ENCODE measurements around the gene INPP5A. TPM values are rescaled to one million over a fixed set of nuclear protein-coding genes. Genes with fewer than 3 reads are reported as not detected.
"Not testable (repeated sequence)": the region's sequence is repeated elsewhere in the genome, so short reads cannot be mapped to it uniquely, and the experiment has no call there.

Gene INPP5A
- total RNA-seq, 1 experiment from 2014 or later = 22.6 TPM

DNA sequence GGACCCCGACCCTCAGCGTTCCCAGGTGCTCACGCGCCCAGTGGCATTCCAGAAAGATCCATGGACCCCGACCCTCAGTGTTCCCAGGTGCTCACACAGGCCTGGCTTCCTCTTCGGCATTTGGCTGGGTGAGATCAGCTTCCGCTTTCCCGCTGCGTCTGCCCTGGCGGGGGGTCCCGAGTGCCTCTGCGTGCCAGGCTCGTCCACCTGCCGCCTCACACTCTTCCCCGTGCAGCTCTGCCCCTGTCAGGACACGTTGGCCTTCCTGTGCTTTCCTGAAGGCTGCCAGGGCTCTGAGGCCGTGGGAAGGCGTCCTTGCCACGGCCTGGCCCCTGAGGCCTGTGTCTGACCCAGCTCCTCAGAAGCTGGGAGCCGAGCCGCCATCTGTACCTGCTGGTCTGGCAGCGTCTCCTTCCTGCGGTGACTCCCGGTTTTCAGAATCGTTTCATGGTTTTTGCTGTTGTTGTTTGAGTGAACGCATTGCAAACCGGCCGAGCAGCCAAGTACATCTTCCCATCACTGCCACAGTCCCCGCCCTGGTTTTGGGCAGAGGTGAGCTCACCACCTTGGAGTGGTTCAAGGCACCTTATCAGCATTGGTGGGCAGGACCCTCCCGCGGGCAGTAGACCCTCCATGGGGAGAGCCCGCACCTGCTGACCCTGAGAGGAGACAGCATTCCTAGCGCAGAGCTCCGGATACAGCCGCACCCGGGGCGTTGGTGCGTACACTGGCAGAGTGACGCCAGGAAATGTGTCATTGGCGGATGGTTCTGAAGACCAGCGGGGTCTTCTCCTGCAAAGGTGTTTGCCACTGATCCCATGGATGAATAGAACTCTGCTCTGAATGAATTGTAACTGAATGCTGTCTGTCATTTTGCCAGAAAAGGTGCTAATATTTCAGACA is 231.0 kb downstream of the INPP5A start:
- TF ChIP-seq EZH2phosphoT487 (IDR thresholded peaks at IDR 0.05; ENCODE audit: borderline replicate concordance, low read length) = no peak
- TF ChIP-seq, protein P1, sequence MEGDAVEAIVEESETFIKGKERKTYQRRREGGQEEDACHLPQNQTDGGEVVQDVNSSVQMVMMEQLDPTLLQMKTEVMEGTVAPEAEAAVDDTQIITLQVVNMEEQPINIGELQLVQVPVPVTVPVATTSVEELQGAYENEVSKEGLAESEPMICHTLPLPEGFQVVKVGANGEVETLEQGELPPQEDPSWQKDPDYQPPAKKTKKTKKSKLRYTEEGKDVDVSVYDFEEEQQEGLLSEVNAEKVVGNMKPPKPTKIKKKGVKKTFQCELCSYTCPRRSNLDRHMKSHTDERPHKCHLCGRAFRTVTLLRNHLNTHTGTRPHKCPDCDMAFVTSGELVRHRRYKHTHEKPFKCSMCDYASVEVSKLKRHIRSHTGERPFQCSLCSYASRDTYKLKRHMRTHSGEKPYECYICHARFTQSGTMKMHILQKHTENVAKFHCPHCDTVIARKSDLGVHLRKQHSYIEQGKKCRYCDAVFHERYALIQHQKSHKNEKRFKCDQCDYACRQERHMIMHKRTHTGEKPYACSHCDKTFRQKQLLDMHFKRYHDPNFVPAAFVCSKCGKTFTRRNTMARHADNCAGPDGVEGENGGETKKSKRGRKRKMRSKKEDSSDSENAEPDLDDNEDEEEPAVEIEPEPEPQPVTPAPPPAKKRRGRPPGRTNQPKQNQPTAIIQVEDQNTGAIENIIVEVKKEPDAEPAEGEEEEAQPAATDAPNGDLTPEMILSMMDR (conservative IDR thresholded peaks at IDR 0.05; ENCODE audit: low read depth, low read length) = no peak
- no peak for TF ChIP-seq EZH2 (IDR thresholded peaks at IDR 0.05; ENCODE audit: low read length, unreplicated experiment)
- Histone ChIP-seq H3K79me2 (ENCODE audit: low read length) (no peaks in the 10 kb centered on the region), H3K4me2 (ENCODE audit: low read length) (no peak overlapping the region), H3F3A (ENCODE audit: low read length, unreplicated experiment) (no peaks in the 10 kb centered on the region), H2AFZ (ENCODE audit: low read length) (no peak overlapping the region), H4K20me1 (ENCODE audit: low read length) (no peaks in the 10 kb centered on the region), H3K9me3 (ENCODE audit: low read length) (no peaks in the 10 kb centered on the region), H3K4me3 (ENCODE audit: low read length) (no peak overlapping the region), H3K4me1 (ENCODE audit: insufficient read depth, low read length) (no peaks in the 10 kb centered on the region; the same call in 1 of the 2 replicates), H3K36me3 (ENCODE audit: low read depth, low read length) (no peaks in the 10 kb centered on the region), H3K9me2 (replicated peaks; ENCODE audit: low read length) (no peaks in the 10 kb centered on the region), H3K9ac (ENCODE audit: low read length) (no peak overlapping the region), H3K27me3 (ENCODE audit: low read length) (no peaks in the 10 kb centered on the region), H3K27ac (ENCODE audit: low read length) (no peak overlapping the region)
- intact Hi-C loops (cut with micrococcal nuclease) = no loop called here
- POLR2A ChIA-PET (ENCODE audit: unreplicated experiment) = no interaction called here
- BruUV-seq (replicated peaks) = no TSS peak
- CTCF ChIA-PET = no interaction called here
- DNase-seq (no peak), ATAC-seq (no peak)

DNA sequence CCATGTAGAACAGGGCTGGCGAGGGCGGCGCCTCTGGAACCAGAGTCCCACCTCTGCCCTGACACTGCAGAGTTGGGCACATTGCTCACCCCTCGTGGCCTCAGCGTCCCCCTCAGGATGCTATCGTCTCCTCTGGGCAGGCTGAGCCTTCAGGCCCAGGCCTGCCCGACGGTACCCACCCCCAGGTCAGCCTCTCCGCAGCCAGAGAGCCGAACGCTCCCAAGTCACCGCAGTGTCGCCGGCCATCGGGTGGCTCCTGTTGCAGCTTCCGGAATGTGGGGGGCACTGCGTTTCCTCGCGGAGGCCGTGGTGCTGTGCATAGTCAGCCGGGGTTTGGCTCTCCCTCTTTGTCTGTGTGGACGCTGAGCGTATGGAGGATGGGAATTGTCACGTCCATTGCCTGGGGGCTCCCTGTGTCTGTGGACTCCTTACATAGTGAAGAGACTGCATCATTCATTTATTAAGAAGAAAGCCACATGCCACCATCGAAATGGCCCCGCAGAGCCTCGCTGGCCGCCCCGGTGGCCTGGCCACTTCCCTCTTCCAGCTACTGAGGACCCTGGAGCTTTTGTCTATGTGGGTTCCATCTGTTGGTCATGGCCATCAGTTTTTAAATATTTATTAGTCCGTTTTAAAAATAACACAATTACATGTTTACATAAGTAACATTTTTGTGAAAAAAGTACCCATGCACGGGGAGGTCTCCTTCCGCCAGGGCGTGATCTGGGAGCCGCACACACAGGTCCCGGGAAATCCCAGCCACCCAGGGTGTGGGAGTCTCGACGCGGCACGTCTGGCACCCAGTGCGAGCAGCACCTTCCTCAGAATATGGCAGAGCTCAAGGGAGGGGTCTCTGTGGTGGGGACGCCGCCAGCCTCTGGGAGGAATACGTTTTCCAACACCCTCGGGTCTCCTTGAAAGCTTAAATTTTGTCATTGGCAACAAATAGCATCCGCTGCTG is 232.8 kb downstream of the INPP5A start:
- POLR2A ChIA-PET (ENCODE audit: unreplicated experiment) = interaction anchor here (0.6 kb wide), 1 partner anchor 71 kb away, joined by 3 read pairs; no protein-coding TSS in a partner anchor
- intact Hi-C loops (cut with micrococcal nuclease) = no loop called here
- no peak for DNase-seq
- H3K9ac ChIP-seq (ENCODE audit: low read length) = no peak overlapping the region
- H3K4me1 ChIP-seq (ENCODE audit: insufficient read depth, low read length) = no peaks in the 10 kb centered on the region
- BruUV-seq (replicated peaks) = no TSS peak
- H3F3A ChIP-seq (ENCODE audit: low read length, unreplicated experiment) = no peaks in the 10 kb centered on the region
- no peak for TF ChIP-seq EZH2phosphoT487 (IDR thresholded peaks at IDR 0.05; ENCODE audit: borderline replicate concordance, low read length)
- TF ChIP-seq, protein P1 (conservative IDR thresholded peaks at IDR 0.05; ENCODE audit: low read depth, low read length) = no peak
- TF ChIP-seq EZH2 (IDR thresholded peaks at IDR 0.05; ENCODE audit: low read length, unreplicated experiment) = no peak
- H3K4me2 ChIP-seq (ENCODE audit: low read length) = no peak overlapping the region
- H3K9me2 ChIP-seq (replicated peaks; ENCODE audit: low read length) = no peaks in the 10 kb centered on the region
- H3K4me3 ChIP-seq (ENCODE audit: low read length) = no peak overlapping the region
- no peaks in the 10 kb centered on the region for H3K27me3 ChIP-seq (ENCODE audit: low read length)
- no peaks in the 10 kb centered on the region for H3K36me3 ChIP-seq (ENCODE audit: low read depth, low read length)
- H2AFZ ChIP-seq (ENCODE audit: low read length) = no peak overlapping the region
- no peaks in the 10 kb centered on the region for H3K79me2 ChIP-seq (ENCODE audit: low read length)
- no peak for ATAC-seq
- H3K9me3 ChIP-seq (ENCODE audit: low read length) = no peaks in the 10 kb centered on the region
- CTCF ChIA-PET = no interaction called here
- H3K27ac ChIP-seq (ENCODE audit: low read length) = no peak overlapping the region
- H4K20me1 ChIP-seq (ENCODE audit: low read length) = no peaks in the 10 kb centered on the region

DNA sequence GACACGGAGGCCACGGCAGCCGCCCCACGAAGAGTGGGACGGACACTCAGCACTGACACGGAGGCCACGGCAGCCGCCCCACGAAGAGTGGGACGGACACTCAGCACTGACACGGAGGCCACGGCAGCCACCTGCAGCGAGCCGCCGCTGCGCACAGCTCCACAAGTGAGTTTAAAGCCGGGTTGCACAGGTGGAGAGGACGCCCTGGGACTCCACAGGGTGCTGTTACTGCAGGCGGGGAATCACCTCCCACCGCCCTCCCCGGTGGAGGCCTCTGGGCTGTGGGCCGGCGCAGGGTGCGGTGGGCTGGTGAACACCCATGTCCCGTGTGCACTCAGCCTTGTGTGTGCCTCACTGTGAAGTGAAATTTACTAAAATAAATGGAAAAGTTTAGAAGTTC is 235.2 kb downstream of the INPP5A start:
- H4K20me1 ChIP-seq (ENCODE audit: low read length); H3K4me3 ChIP-seq (ENCODE audit: low read length); intact Hi-C loops (cut with micrococcal nuclease); H3K4me1 ChIP-seq (ENCODE audit: insufficient read depth, low read length); H3K27ac ChIP-seq (ENCODE audit: low read length); H3K36me3 ChIP-seq (ENCODE audit: low read depth, low read length); H3K27me3 ChIP-seq (ENCODE audit: low read length); H3K9ac ChIP-seq (ENCODE audit: low read length); H3K9me3 ChIP-seq (ENCODE audit: low read length); BruUV-seq (replicated peaks); CTCF ChIA-PET; H3K9me2 ChIP-seq (replicated peaks; ENCODE audit: low read length); H2AFZ ChIP-seq (ENCODE audit: low read length); POLR2A ChIA-PET (ENCODE audit: unreplicated experiment); ATAC-seq; H3K79me2 ChIP-seq (ENCODE audit: low read length); DNase-seq; H3F3A ChIP-seq (ENCODE audit: low read length, unreplicated experiment); H3K4me2 ChIP-seq (ENCODE audit: low read length): not testable (repeated sequence)

Data from PC-3 (cell line).